ENCODE results near the gene POLR2F. TPM values are rescaled to one million over a fixed set of nuclear protein-coding genes. Genes with fewer than 3 reads are reported as not detected.

The POLR2F gene
- polyA plus RNA-seq, 1 donor from 2014 or later: 195 TPM

DNA sequence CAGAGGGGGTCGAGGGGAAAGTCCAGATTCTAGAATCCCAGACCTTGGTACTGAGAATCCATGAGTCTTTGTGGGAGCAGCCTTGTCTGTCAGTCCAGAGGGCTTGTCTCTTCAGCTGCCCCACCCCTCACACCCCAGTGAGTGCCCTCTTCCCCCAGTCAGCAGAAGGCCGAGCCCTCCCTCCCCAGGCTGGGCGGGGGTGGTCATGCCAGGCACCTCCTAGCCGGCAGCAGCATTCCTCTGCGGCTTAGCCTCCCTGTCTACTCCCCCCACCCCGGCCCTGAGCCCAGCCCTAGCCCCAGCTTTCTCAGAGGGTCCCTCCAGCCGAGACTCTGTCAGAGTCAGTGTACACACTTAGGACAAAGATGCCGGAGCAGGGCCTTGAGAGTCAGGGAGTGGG lies 26.3 kb downstream of the POLR2F start:
- Histone ChIP-seq H3K9me2 (ENCODE audit: insufficient read depth, low read length) (no peaks in the 10 kb centered on the region), H3K4me3 (ENCODE audit: low read length) (no peak overlapping the region), H2AFZ (ENCODE audit: low read depth, low read length) (no peak overlapping the region), H3F3A (ENCODE audit: insufficient read depth, low read length, poor library complexity, severe bottlenecking) (no peaks in the 10 kb centered on the region), H3K4me2 (ENCODE audit: low read length) (no peak overlapping the region), H3K27ac (ENCODE audit: low read length) (no peak overlapping the region), H3K9ac (ENCODE audit: low read length) (no peak overlapping the region), H3K27me3 (ENCODE audit: insufficient read depth, low read depth, low read length) (peaks cover 4% of the 10 kb centered on the region), H3K9me3 (ENCODE audit: low read length) (no peaks in the 10 kb centered on the region), H3K36me3 (ENCODE audit: insufficient read depth, low read length) (no peaks in the 10 kb centered on the region), H3K79me2 (replicated peaks; ENCODE audit: insufficient read depth, low read length) (no peaks in the 10 kb centered on the region), H4K20me1 (ENCODE audit: insufficient read depth) (no peaks in the 10 kb centered on the region)
- no peak for TF ChIP-seq TAF1 (IDR thresholded peaks at IDR 0.05; ENCODE audit: low read depth)
- TF ChIP-seq CTCF (IDR thresholded peaks at IDR 0.05; ENCODE audit: poor library complexity, severe bottlenecking): no peak
- TF ChIP-seq, protein P1, sequence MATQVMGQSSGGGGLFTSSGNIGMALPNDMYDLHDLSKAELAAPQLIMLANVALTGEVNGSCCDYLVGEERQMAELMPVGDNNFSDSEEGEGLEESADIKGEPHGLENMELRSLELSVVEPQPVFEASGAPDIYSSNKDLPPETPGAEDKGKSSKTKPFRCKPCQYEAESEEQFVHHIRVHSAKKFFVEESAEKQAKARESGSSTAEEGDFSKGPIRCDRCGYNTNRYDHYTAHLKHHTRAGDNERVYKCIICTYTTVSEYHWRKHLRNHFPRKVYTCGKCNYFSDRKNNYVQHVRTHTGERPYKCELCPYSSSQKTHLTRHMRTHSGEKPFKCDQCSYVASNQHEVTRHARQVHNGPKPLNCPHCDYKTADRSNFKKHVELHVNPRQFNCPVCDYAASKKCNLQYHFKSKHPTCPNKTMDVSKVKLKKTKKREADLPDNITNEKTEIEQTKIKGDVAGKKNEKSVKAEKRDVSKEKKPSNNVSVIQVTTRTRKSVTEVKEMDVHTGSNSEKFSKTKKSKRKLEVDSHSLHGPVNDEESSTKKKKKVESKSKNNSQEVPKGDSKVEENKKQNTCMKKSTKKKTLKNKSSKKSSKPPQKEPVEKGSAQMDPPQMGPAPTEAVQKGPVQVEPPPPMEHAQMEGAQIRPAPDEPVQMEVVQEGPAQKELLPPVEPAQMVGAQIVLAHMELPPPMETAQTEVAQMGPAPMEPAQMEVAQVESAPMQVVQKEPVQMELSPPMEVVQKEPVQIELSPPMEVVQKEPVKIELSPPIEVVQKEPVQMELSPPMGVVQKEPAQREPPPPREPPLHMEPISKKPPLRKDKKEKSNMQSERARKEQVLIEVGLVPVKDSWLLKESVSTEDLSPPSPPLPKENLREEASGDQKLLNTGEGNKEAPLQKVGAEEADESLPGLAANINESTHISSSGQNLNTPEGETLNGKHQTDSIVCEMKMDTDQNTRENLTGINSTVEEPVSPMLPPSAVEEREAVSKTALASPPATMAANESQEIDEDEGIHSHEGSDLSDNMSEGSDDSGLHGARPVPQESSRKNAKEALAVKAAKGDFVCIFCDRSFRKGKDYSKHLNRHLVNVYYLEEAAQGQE (IDR thresholded peaks at IDR 0.05; ENCODE audit: borderline replicate concordance): no peak
- no peak for TF ChIP-seq MXI1 (conservative IDR thresholded peaks at IDR 0.05; ENCODE audit: poor library complexity, severe bottlenecking)
- no peak for TF ChIP-seq EP300 (conservative IDR thresholded peaks at IDR 0.05; ENCODE audit: poor library complexity, severe bottlenecking)
- no peak for TF ChIP-seq POLR2AphosphoS5 (IDR thresholded peaks at IDR 0.05)
- TF ChIP-seq RAD21 (conservative IDR thresholded peaks at IDR 0.05): no peak
- TF ChIP-seq SMC3 (conservative IDR thresholded peaks at IDR 0.05; ENCODE audit: poor library complexity): no peak
- no peak for TF ChIP-seq EZH2 (IDR thresholded peaks at IDR 0.05; ENCODE audit: borderline replicate concordance, insufficient read depth, low read length, poor library complexity, severe bottlenecking)

DNA sequence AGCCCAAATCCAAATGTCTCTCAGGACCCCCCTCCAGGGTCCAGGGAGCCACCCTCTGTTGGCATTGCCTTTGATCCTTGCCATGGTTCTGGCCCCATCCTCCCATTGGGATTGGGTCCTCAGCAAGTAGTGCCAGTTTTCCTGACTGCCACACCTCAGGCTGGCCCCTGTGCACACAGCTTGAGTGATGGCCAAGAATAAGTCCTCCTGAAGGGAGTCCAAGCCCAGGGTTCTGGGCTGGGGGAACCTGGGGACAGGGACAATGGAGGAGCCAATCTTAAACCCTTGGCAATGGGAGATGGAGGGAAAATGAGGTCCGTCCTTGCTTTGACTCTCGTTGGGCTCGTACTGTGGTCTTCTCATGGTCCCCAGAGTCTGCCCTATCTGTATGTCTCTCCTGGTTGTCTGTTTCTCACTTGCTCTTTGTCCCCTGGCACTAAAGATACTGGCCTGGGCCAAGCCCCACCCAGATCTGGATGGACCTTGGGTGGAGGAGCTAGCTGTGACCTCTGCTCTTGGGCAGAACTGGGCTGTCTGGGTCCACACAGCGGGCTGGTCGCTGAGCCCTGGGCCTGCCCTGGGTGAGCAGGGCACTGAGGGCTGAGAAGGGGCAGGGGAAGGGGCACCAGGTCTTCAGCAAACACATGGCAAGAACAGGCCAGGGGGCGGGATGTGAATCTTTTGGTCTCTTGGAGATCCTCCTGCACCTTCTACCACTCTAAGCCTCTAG lies 27.9 kb downstream of the POLR2F start:
- no peak overlapping the region for H3K27ac ChIP-seq (ENCODE audit: low read length)
- H3K9me2 ChIP-seq (ENCODE audit: insufficient read depth, low read length): no peaks in the 10 kb centered on the region
- H3K36me3 ChIP-seq (ENCODE audit: insufficient read depth, low read length): no peaks in the 10 kb centered on the region
- no peaks in the 10 kb centered on the region for H3F3A ChIP-seq (ENCODE audit: insufficient read depth, low read length, poor library complexity, severe bottlenecking)
- peaks cover 4% of the 10 kb centered on the region for H3K27me3 ChIP-seq (ENCODE audit: insufficient read depth, low read depth, low read length)
- H3K79me2 ChIP-seq (replicated peaks; ENCODE audit: insufficient read depth, low read length): no peaks in the 10 kb centered on the region
- no peaks in the 10 kb centered on the region for H4K20me1 ChIP-seq (ENCODE audit: insufficient read depth)
- H2AFZ ChIP-seq (ENCODE audit: low read depth, low read length): no peak overlapping the region
- no peak overlapping the region for H3K4me3 ChIP-seq (ENCODE audit: low read length)
- TF ChIP-seq SMC3 (conservative IDR thresholded peaks at IDR 0.05; ENCODE audit: poor library complexity): no peak
- no peak for TF ChIP-seq RAD21 (conservative IDR thresholded peaks at IDR 0.05)
- no peak for TF ChIP-seq POLR2AphosphoS5 (IDR thresholded peaks at IDR 0.05)
- no peak for TF ChIP-seq TAF1 (IDR thresholded peaks at IDR 0.05; ENCODE audit: low read depth)
- TF ChIP-seq MXI1 (conservative IDR thresholded peaks at IDR 0.05; ENCODE audit: poor library complexity, severe bottlenecking): no peak
- TF ChIP-seq EP300 (conservative IDR thresholded peaks at IDR 0.05; ENCODE audit: poor library complexity, severe bottlenecking): no peak
- TF ChIP-seq EZH2 (IDR thresholded peaks at IDR 0.05; ENCODE audit: borderline replicate concordance, insufficient read depth, low read length, poor library complexity, severe bottlenecking): no peak
- TF ChIP-seq CTCF (IDR thresholded peaks at IDR 0.05; ENCODE audit: poor library complexity, severe bottlenecking): no peak
- TF ChIP-seq, protein P1 (IDR thresholded peaks at IDR 0.05; ENCODE audit: borderline replicate concordance): no peak
- no peak overlapping the region for H3K9ac ChIP-seq (ENCODE audit: low read length)
- H3K4me2 ChIP-seq (ENCODE audit: low read length): no peak overlapping the region
- H3K9me3 ChIP-seq (ENCODE audit: low read length): no peaks in the 10 kb centered on the region
